NAMALWA (cell line): Measurements from ENCODE around the gene LPP.

Experiments used
- DNase-seq: peaks from one replicate; pipeline ENCODE4 v3.0.0-alpha.2; 2015; ENCODE audit warnings: low spot score

The LPP gene

GRCh38 chr3:188196232-188196990 is 42.5 kb downstream of the LPP start:
- DNase-seq = no peak

DNA sequence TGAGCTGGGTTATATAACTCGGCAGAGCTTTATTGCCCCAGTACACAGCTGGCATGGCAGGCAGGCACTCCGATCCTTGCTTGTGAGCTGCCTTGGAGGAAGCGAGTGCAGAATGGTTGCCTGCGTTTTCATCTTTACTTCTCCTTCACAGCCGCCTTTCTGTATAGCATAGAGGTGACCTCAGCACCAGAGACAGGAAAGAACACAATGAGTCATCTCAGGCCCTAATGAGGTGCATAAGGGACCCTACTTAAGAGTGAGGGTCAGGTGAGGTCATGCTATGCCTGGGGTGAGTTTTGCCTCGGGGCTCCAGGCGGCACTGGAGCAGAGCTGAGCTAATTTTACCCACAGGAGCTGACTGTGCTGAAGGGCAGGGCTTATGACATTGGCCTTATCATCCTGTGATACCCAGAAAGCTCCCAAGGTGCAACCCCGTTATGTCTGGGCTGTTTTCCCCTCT is 43.5 kb downstream of the LPP start:
- DNase-seq = no peak

GRCh38 chr3:188198001-188198400 is 44.0 kb downstream of the LPP start:
- DNase-seq = no peak

DNA sequence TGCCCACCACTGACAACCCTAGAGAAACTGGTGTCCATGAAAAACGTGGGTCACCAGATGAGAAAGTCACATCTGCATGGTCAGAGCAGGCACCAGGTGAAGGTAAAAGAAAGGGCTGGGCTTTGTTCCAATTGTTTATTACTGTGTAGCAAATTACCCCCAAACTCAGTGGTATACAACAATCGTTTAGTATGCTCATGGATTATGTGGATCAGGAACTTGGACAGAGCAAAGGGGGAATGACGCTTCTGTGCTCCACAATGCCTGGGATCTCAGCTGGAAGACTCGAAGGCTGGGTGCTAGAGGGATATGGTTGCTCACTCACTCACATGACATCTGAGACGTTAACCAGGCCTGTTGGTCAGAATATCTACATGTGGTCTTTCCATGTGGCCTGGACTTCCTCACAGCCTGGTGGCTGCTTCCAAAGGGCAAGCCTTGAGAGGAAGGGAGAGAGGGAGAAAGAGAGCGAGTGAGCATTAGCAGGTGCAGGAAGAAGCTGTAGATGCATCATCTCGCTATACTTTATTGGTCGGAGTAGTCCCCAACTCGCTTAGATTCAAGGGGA is 44.9 kb downstream of the LPP start:
- DNase-seq = no peak

DNA sequence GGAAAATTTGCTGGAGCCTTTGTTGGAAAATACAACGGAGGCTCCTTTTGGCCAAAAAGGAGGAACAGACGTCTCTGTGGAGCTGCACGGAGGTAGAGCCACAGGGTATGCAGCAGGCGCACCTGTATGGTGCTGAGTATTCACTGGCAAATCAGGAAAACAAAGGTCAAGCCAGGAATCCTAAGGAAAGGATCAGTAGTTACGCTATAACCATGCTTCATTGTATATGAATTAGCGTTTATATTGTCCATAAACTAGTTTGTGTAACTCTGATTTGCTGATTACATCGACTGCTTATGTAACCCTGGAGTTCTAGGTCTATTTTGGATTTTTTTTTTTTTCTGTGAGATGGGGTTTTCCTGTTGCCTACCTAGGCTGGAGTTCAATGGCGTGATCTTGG is 45.4 kb downstream of the LPP start:
- DNase-seq = no peak

- no peak for DNase-seq
Observed at GRCh38 chr3:188200481-188200880, 46.5 kb downstream of the LPP start.

GRCh38 chr3:188202358-188203138 is 48.6 kb downstream of the LPP start:
- peak; percentile 16 for DNase-seq

GRCh38 chr3:188204526-188204925 is 50.6 kb downstream of the LPP start:
- no peak for DNase-seq

DNA sequence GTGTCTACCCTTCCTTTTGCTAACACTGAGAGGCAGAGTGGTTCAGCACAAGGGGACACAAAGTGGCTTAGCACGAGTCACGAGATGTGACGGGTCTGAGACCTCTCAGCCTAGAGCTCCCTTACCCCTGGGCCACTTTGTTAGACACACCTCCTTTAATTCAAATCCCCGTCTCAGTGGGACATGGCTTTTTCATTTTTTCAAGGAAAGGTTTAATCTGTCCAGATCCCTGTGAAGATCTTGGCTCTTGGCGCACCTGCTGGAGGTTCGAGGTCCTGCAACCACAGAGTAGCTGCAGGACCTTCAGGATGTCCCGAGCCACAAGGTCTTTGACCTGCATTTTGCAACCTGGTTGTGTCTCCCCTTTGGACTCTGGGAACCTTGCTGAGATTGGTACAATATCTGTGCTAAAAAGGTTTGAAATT is 52.0 kb downstream of the LPP start:
- peak; percentile 22 for DNase-seq

- DNase-seq = no peak
Observed at GRCh38 chr3:188206787-188207186, 52.8 kb downstream of the LPP start.

GRCh38 chr3:188207941-188208515 is 54.1 kb downstream of the LPP start:
- DNase-seq = no peak

DNA sequence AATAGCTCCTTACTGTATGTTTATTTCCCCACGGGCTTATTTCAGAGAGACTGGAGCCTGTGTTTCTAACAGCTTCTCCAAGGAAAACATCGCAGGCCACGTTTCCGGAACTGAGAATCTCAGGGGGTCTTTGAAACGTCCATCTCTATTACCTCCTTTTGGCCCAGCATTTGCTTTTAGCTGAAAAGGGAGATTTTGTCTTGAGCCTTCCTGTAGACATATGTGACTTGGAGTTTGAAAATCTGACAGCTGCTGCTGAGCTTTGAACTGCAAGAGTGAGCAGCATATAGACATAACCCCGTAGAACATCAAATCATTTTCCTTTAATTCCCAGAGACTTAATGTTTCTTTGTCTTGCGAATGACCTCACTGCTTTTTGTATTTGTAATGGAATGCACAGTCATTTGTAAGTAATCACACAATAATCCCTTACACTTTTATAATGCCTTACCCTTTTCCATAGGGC is 54.6 kb downstream of the LPP start:
- no peak for DNase-seq

- DNase-seq = no peak
Observed at GRCh38 chr3:188209034-188209433, 55.1 kb downstream of the LPP start.

- no peak for DNase-seq
Observed at GRCh38 chr3:188209740-188210139, 55.8 kb downstream of the LPP start.

DNA sequence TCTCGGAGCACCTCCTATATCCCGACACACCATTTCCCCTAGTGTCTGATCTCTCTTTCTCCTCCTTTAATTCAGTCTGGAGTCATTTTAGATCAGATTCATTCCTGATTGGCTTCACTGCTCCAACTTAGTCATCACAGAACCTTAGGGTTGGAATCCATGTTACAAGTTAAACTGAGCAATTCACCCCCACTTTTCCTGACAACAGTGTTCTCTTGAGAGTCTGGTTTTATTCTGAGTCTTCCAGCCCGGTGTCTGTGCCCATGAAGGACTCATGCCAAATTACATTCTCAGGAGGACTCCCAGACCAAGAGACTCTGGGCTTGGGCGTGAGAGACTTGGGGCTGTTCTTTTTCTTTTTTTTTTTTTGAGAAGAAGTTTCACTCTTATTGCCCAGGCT is 57.5 kb downstream of the LPP start:
- DNase-seq = no peak

- no peak for DNase-seq
Observed at GRCh38 chr3:188212308-188212969, 58.5 kb downstream of the LPP start.

- DNase-seq = peak; percentile 66
Observed at GRCh38 chr3:188214442-188214841, 60.5 kb downstream of the LPP start.

DNA sequence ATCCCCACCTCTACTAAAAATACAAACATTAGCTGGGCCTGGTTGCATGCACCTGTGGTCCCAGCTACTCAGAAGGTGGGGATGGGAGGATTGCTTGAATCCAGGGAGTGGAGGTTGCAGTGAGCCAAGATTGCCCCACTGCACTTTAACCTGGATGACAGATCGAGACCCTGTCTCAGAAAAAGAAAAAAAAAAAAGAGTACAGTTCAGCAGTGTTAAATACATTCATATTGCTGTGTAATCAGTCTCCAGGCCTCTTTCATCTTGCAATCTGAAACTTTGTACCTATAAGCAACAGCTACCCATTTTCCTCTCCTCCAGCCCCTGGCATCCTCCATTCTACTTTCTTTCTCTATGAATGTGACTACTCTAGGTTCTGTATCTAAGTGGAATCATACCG is 61.2 kb downstream of the LPP start:
- no peak for DNase-seq

DNA sequence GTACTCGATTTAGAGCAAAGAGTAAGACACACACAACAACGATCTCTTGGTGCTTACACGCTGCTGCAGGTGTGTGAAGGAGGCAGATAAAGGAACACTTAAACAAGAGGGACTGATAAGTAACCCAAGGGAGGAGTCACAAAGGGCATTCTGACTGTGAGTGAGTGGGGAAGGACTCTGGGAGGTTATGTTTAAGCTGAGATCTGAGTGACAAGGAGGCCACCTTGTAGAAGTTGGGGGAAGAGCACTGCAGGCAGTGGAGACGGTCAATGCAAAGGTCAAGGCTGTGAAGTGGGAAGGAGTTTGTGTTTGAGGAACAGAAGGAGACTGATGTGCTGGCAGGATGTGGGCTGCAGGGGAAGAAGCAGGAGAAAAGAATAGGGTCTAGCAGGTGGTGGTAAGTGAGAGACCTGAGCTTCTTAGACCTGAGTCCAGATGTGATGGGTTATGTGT is 63.1 kb downstream of the LPP start:
- peak; percentile 51 for DNase-seq

DNA sequence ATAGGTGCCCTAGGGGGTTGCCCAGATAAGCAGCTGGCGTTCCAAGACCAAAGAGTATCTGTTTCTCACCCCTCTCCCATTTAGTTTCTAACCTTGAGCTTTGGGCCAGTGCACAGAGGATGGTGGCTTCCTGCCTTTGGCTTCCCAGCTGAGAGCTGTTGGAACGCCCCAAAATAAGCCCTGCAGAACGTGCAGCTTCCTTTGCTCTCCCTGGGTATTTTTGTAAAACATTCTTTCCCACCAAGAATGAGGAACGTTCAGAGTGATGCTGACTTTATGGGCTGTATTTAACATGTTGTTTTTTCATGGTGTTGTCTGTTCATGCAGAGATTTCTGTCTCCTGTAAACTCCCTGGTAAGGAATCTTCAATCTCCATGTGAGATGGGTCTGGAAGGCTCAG is 63.8 kb downstream of the LPP start:
- no peak for DNase-seq

DNA sequence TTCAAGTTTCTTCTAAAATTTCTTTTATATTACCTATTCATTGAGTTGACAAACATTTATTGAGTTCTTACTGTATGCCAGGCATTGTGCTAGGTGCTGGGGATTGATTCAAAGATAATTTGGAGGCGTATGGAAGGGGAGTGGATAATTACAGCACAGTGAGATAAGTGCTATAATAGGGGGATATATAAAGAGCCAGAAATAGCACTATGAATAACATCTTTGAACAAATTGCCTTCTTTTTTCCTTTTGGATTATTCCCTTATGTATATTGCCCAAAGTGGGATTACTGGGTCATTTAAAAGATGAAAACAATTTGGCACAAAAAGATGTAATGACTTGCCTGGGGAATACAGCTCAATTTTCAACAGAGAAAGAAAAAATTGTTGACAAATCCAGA is 64.6 kb downstream of the LPP start:
- no peak for DNase-seq

DNA sequence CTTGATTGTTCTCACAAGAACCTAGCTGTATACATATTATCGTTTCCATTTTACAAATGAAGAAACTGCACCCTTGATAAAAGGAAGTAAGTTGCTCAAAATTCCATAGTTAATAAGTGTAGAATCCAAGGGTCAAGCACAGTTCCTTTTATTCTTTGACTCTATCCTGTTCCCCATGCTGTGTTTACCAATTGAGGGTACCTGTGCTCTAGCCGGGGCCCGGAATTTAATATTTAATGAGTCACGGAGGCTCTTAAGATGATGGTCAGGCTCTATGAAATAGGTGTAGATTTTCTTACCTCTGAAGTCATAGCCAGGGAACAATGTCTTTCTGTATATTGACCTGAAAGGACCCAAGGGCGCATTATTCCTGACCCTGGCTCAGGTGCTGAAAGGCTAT is 65.2 kb downstream of the LPP start:
- DNase-seq = no peak
